Activated CD8-positive, alpha-beta T cell treated with anti-CD3 and anti-CD28 coated beads, Interleukin-2, amount 10 ng/mL, durations not matched to agents 7 days and 5 days (primary cell): ENCODE data around the gene TRPM3. TPM values are rescaled to one million over a fixed set of nuclear protein-coding genes. Genes with fewer than 3 reads are reported as not detected.
"Not testable (repeated sequence)": the region's sequence is repeated elsewhere in the genome, so short reads cannot be mapped to it uniquely, and the experiment has no call there.

Experiments used
- ATAC-seq: fragments of 150-1000 bp; cut with Tn5 transposase; one replicate; pipeline ENCODE4 v1.10.0; 2021; ENCODE audit warnings: moderate library complexity
- CTCF ChIA-PET: fragments of 350-600 bp; sonication (Branson Sonifier 250); formaldehyde crosslinking; loops from one replicate; lab custom pipeline; 2021; ENCODE audit warnings: antibody characterized with exemption; lab: Charles Lee
- POLR2A ChIA-PET: fragments of 350-600 bp; sonication (Branson Sonifier 250); formaldehyde crosslinking; loops from one replicate; lab custom pipeline; 2021; ENCODE audit warnings: antibody characterized with exemption; lab: Charles Lee
- DNase-seq: peaks from one replicate; pipeline ENCODE4 v3.0.0-alpha.2; 2020
- H3K27ac Mint-ChIP-seq: one replicate; pipeline ENCODE4 v1.8.0; 2021; ENCODE audit warnings: mild to moderate bottlenecking, mixed read lengths
- H3K27me3 Mint-ChIP-seq: one replicate; pipeline ENCODE4 v1.8.0; 2021; ENCODE audit warnings: low read depth, mixed read lengths
- H3K36me3 Mint-ChIP-seq: one replicate; pipeline ENCODE4 v1.8.0; 2021; ENCODE audit warnings: low read depth, mixed read lengths
- H3K4me1 Mint-ChIP-seq: one replicate; pipeline ENCODE4 v1.8.0; 2021; ENCODE audit warnings: low read depth, mixed read lengths
- H3K4me3 Mint-ChIP-seq: one replicate; pipeline ENCODE4 v1.8.0; 2021; ENCODE audit warnings: mild to moderate bottlenecking, mixed read lengths
- H3K9me3 Mint-ChIP-seq: one replicate; pipeline ENCODE4 v1.8.0; 2022; ENCODE audit warnings: mixed read lengths; ENCODE audit not compliant: insufficient read depth
- total RNA-seq, 2 experiments: library from RNA; stranded (reverse); gene quantifications; one replicate each; pipeline ENCODE4 v1.2.3, GENCODE V29; 2021

TRPM3 gene
- total RNA-seq, 2 experiments from 2014 or later = not detected

GRCh38 chr9:70765946-70766345 is 355.5 kb downstream of the TRPM3 start:
- CTCF ChIA-PET = no interaction called here
- Mint-ChIP-seq H3K4me1 (no peaks in the 10 kb centered on the region), H3K9me3 (no peaks in the 10 kb centered on the region), H3K36me3 (no peaks in the 10 kb centered on the region), H3K27ac (no peak overlapping the region), H3K4me3 (no peak overlapping the region), H3K27me3 (no peaks in the 10 kb centered on the region)
- DNase-seq (no peak), ATAC-seq (no peak)
- POLR2A ChIA-PET = no interaction called here

GRCh38 chr9:70761139-70761670 is 360.2 kb downstream of the TRPM3 start:
- no peaks in the 10 kb centered on the region for H3K9me3 Mint-ChIP-seq
- no peak for DNase-seq
- H3K36me3 Mint-ChIP-seq = no peaks in the 10 kb centered on the region
- CTCF ChIA-PET = no interaction called here
- no peaks in the 10 kb centered on the region for H3K4me1 Mint-ChIP-seq
- H3K27me3 Mint-ChIP-seq = no peaks in the 10 kb centered on the region
- POLR2A ChIA-PET = no interaction called here
- no peak overlapping the region for H3K27ac Mint-ChIP-seq
- H3K4me3 Mint-ChIP-seq = no peak overlapping the region
- ATAC-seq = no peak

GRCh38 chr9:70760228-70760627 is 361.2 kb downstream of the TRPM3 start:
- Mint-ChIP-seq H3K9me3 (no peaks in the 10 kb centered on the region), H3K36me3 (no peaks in the 10 kb centered on the region), H3K27me3 (no peaks in the 10 kb centered on the region), H3K4me3 (no peak overlapping the region), H3K27ac (no peak overlapping the region), H3K4me1 (no peaks in the 10 kb centered on the region)
- DNase-seq (no peak), ATAC-seq (no peak)
- CTCF ChIA-PET = no interaction called here
- POLR2A ChIA-PET = no interaction called here

GRCh38 chr9:70753311-70753710 is 368.1 kb downstream of the TRPM3 start:
- no peaks in the 10 kb centered on the region for H3K9me3 Mint-ChIP-seq
- DNase-seq (no peak), ATAC-seq (no peak)
- no peaks in the 10 kb centered on the region for H3K27me3 Mint-ChIP-seq
- POLR2A ChIA-PET = no interaction called here
- no peaks in the 10 kb centered on the region for H3K36me3 Mint-ChIP-seq
- H3K4me1 Mint-ChIP-seq = no peaks in the 10 kb centered on the region
- CTCF ChIA-PET = no interaction called here
- H3K27ac Mint-ChIP-seq = no peak overlapping the region
- H3K4me3 Mint-ChIP-seq = no peak overlapping the region

GRCh38 chr9:70749066-70749465 is 372.4 kb downstream of the TRPM3 start:
- ChIA-PET CTCF (no interaction called here), POLR2A (no interaction called here)

GRCh38 chr9:70747261-70747718 is 374.1 kb downstream of the TRPM3 start:
- Mint-ChIP-seq H3K27ac (no peak overlapping the region), H3K4me1 (no peaks in the 10 kb centered on the region), H3K27me3 (no peaks in the 10 kb centered on the region), H3K4me3 (no peak overlapping the region), H3K36me3 (no peaks in the 10 kb centered on the region), H3K9me3 (no peaks in the 10 kb centered on the region)
- no peak for DNase-seq
- ChIA-PET CTCF (no interaction called here), POLR2A (no interaction called here)
- no peak for ATAC-seq

More at GRCh38 chr9:70749066-70749465, 372.4 kb downstream of the TRPM3 start:
- DNase-seq (no peak), ATAC-seq (no peak)
- Mint-ChIP-seq H3K4me3 (no peak overlapping the region), H3K27me3 (no peaks in the 10 kb centered on the region), H3K4me1 (no peaks in the 10 kb centered on the region), H3K9me3 (no peaks in the 10 kb centered on the region), H3K36me3 (no peaks in the 10 kb centered on the region), H3K27ac (no peak overlapping the region)

GRCh38 chr9:70746760-70747159 is 374.7 kb downstream of the TRPM3 start:
- ChIA-PET POLR2A (no interaction called here), CTCF (no interaction called here)
- Mint-ChIP-seq H3K27ac (no peak overlapping the region), H3K4me1 (no peaks in the 10 kb centered on the region), H3K27me3 (no peaks in the 10 kb centered on the region), H3K9me3 (no peaks in the 10 kb centered on the region), H3K36me3 (no peaks in the 10 kb centered on the region), H3K4me3 (no peak overlapping the region)
- DNase-seq (no peak), ATAC-seq (no peak)

GRCh38 chr9:70746316-70746715 is 375.1 kb downstream of the TRPM3 start:
- Mint-ChIP-seq H3K4me3 (no peak overlapping the region), H3K9me3 (no peaks in the 10 kb centered on the region), H3K4me1 (no peaks in the 10 kb centered on the region), H3K27ac (no peak overlapping the region), H3K27me3 (no peaks in the 10 kb centered on the region), H3K36me3 (no peaks in the 10 kb centered on the region)
- POLR2A ChIA-PET = no interaction called here
- ATAC-seq (no peak), DNase-seq (no peak)
- CTCF ChIA-PET = no interaction called here

- H3K9me3 Mint-ChIP-seq, CTCF ChIA-PET, H3K27ac Mint-ChIP-seq, H3K4me3 Mint-ChIP-seq, H3K4me1 Mint-ChIP-seq, H3K27me3 Mint-ChIP-seq, ATAC-seq, H3K36me3 Mint-ChIP-seq, DNase-seq, POLR2A ChIA-PET: not testable (repeated sequence)
Observed at GRCh38 chr9:70724794-70725193, 396.6 kb downstream of the TRPM3 start.

- H3K4me3 Mint-ChIP-seq, POLR2A ChIA-PET, H3K27ac Mint-ChIP-seq, CTCF ChIA-PET, H3K4me1 Mint-ChIP-seq, H3K27me3 Mint-ChIP-seq, H3K9me3 Mint-ChIP-seq, H3K36me3 Mint-ChIP-seq, ATAC-seq, DNase-seq: not testable (repeated sequence)
Observed at GRCh38 chr9:70724025-70724424, 397.4 kb downstream of the TRPM3 start.

GRCh38 chr9:70706797-70707196 is 414.6 kb downstream of the TRPM3 start:
- H3K4me1 Mint-ChIP-seq, H3K27me3 Mint-ChIP-seq, DNase-seq, H3K9me3 Mint-ChIP-seq, H3K4me3 Mint-ChIP-seq, ATAC-seq, CTCF ChIA-PET, H3K36me3 Mint-ChIP-seq, H3K27ac Mint-ChIP-seq, POLR2A ChIA-PET: not testable (repeated sequence)

GRCh38 chr9:70701163-70701562 is 420.3 kb downstream of the TRPM3 start:
- Mint-ChIP-seq H3K36me3 (no peaks in the 10 kb centered on the region), H3K4me3 (no peak overlapping the region), H3K9me3 (no peaks in the 10 kb centered on the region), H3K27me3 (no peaks in the 10 kb centered on the region), H3K27ac (no peak overlapping the region), H3K4me1 (no peaks in the 10 kb centered on the region)
- CTCF ChIA-PET = no interaction called here
- POLR2A ChIA-PET = no interaction called here
- DNase-seq (no peak), ATAC-seq (no peak)

GRCh38 chr9:70696694-70697335 is 424.6 kb downstream of the TRPM3 start:
- Mint-ChIP-seq H3K4me1 (no peaks in the 10 kb centered on the region), H3K27ac (no peak overlapping the region), H3K36me3 (no peaks in the 10 kb centered on the region), H3K9me3 (no peaks in the 10 kb centered on the region), H3K27me3 (no peaks in the 10 kb centered on the region), H3K4me3 (no peak overlapping the region)
- ChIA-PET CTCF (no interaction called here), POLR2A (no interaction called here)
- no peak for DNase-seq
- no peak for ATAC-seq
